ENCODE measurements around the gene UPP1. TPM values are rescaled to one million over a fixed set of nuclear protein-coding genes. Genes with fewer than 3 reads are reported as not detected.
A peak's percentile ranks its signal among the peaks of the same experiment; 100 is the strongest.

The UPP1 gene
- total and polyA plus RNA-seq, 2 experiments from 2014 or later = 26.5 to 28.3 TPM

GRCh38 chr7:48045195-48045765, 43.8 kb upstream of the UPP1 start:
- H3K9me3 ChIP-seq (ENCODE audit: low read depth) = no peaks in the 10 kb centered on the region
- TF ChIP-seq, protein P1, sequence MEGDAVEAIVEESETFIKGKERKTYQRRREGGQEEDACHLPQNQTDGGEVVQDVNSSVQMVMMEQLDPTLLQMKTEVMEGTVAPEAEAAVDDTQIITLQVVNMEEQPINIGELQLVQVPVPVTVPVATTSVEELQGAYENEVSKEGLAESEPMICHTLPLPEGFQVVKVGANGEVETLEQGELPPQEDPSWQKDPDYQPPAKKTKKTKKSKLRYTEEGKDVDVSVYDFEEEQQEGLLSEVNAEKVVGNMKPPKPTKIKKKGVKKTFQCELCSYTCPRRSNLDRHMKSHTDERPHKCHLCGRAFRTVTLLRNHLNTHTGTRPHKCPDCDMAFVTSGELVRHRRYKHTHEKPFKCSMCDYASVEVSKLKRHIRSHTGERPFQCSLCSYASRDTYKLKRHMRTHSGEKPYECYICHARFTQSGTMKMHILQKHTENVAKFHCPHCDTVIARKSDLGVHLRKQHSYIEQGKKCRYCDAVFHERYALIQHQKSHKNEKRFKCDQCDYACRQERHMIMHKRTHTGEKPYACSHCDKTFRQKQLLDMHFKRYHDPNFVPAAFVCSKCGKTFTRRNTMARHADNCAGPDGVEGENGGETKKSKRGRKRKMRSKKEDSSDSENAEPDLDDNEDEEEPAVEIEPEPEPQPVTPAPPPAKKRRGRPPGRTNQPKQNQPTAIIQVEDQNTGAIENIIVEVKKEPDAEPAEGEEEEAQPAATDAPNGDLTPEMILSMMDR (IDR thresholded peaks at IDR 0.05; ENCODE audit: low read depth, low read length) = no peak
- H3K4me3 ChIP-seq = no peak overlapping the region
- no peak overlapping the region for H3K27ac ChIP-seq
- no peaks in the 10 kb centered on the region for H3K4me1 ChIP-seq (ENCODE audit: low read depth)
- DNase-seq (ENCODE audit: low read depth in 1 of 2, low spot score in 1 of 2) = no peak
- no peaks in the 10 kb centered on the region for H3K27me3 ChIP-seq
- no peaks in the 10 kb centered on the region for H3K36me3 ChIP-seq

DNA sequence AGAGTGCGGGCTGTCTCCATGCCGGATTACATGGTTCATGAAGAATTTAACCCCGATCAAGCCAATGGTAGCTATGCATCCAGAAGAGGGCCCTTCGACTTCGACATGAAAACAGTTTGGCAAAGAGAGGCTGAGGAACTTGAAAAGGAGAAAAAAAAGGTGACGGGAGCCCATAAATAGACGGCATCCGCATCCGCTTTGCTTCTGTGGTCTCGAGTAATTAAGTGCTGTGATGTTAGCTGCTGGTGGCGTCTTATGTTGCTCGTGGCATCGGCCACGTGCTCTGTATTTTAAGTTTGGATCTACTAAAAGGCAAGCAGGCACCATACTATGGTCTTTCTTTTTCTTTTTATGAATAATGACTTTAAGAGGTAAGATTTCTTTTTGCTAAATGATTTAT, 42.6 kb upstream of the UPP1 start:
- no peak overlapping the region for H3K27ac ChIP-seq
- TF ChIP-seq, protein P1 (IDR thresholded peaks at IDR 0.05; ENCODE audit: low read depth, low read length) = no peak
- no peak for DNase-seq (ENCODE audit: low read depth in 1 of 2, low spot score in 1 of 2)
- no peaks in the 10 kb centered on the region for H3K36me3 ChIP-seq
- no peaks in the 10 kb centered on the region for H3K4me1 ChIP-seq (ENCODE audit: low read depth)
- no peaks in the 10 kb centered on the region for H3K27me3 ChIP-seq
- no peaks in the 10 kb centered on the region for H3K9me3 ChIP-seq (ENCODE audit: low read depth)
- H3K4me3 ChIP-seq = no peak overlapping the region

- Histone ChIP-seq H3K9me3 (ENCODE audit: low read depth) (no peaks in the 10 kb centered on the region), H3K36me3 (no peaks in the 10 kb centered on the region), H3K4me1 (ENCODE audit: low read depth) (no peaks in the 10 kb centered on the region), H3K4me3 (no peak overlapping the region), H3K27me3 (no peaks in the 10 kb centered on the region), H3K27ac (no peak overlapping the region)
- TF ChIP-seq, protein P1 (IDR thresholded peaks at IDR 0.05; ENCODE audit: low read depth, low read length) = no peak
- no peak for DNase-seq (ENCODE audit: low read depth in 1 of 2, low spot score in 1 of 2)
Measured at GRCh38 chr7:48048113-48048512, 41.0 kb upstream of the UPP1 start.

DNA sequence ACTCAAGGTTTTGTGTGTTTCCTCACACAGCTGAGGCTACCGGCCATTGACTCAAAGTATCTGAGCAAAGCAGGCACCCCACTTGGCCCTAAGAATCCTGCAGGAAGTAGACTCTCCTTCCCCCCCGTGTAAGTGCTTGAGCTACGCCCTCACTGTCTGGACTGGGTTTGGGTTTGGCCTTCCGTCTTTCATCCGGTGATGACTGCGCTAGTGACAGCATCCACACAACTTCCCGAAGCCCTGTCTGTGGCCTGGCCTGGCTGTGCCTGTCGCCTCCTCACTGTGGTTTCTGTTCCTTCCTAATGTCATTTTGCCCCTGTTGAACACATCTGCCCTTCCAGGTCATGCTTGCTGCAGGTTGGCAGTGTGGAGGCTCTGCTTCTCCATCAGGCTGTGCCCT, 39.2 kb upstream of the UPP1 start:
- TF ChIP-seq, protein P1 (IDR thresholded peaks at IDR 0.05; ENCODE audit: low read depth, low read length) = no peak
- Histone ChIP-seq H3K4me3 (no peak overlapping the region), H3K4me1 (ENCODE audit: low read depth) (no peaks in the 10 kb centered on the region), H3K9me3 (ENCODE audit: low read depth) (no peaks in the 10 kb centered on the region), H3K36me3 (no peaks in the 10 kb centered on the region), H3K27ac (no peak overlapping the region), H3K27me3 (no peaks in the 10 kb centered on the region)
- DNase-seq (ENCODE audit: low read depth in 1 of 2, low spot score in 1 of 2) = no peak

DNA sequence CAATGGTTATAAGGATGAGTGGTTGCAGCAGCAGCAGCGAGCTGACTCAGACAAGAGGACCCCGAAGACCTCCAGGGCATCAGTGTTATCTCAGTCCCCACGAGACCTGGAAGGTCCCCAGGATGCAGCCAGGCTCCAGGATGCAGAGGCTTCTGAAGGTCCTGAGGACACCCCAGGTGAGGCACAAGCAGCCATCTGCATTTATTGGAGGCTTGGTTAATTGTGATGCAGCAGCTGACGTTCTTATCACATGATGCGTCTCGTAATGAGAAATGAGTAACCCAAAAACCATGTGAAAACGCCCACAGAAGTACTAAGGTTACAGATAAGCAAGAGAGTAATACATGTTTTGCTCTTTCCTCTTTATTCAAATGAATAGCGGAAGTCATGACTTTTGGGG, 36.3 kb upstream of the UPP1 start:
- H3K9me3 ChIP-seq (ENCODE audit: low read depth) = no peaks in the 10 kb centered on the region
- no peaks in the 10 kb centered on the region for H3K27me3 ChIP-seq
- no peaks in the 10 kb centered on the region for H3K36me3 ChIP-seq
- peak in 1 of 2 donors; percentile 87 for DNase-seq (ENCODE audit: low read depth in 1 of 2, low spot score in 1 of 2)
- H3K4me3 ChIP-seq = no peak overlapping the region
- TF ChIP-seq, protein P1 (IDR thresholded peaks at IDR 0.05; ENCODE audit: low read depth, low read length) = no peak
- no peaks in the 10 kb centered on the region for H3K4me1 ChIP-seq (ENCODE audit: low read depth)
- H3K27ac ChIP-seq = no peak overlapping the region

Measured in cardiac muscle cell (in vitro differentiated cells and primary cell).